PC-3 (cell line): ENCODE data around the gene DNAL4. TPM values are rescaled to one million over a fixed set of nuclear protein-coding genes. Genes with fewer than 3 reads are reported as not detected.

Experiments
- ATAC-seq: fragments of 200-7000 bp; cut with Tn5 transposase; 2 replicates; pipeline ENCODE4 v1.9.1; 2020; ENCODE audit warnings: mild to moderate bottlenecking, moderate library complexity
- BruUV-seq: library from RNA; stranded (reverse); fragments of 400-500 nt; replicated peaks from 2 replicates; lab custom pipeline; 2021; lab: Mats Ljungman, UMichigan
- CTCF ChIA-PET: fragments of 300-600 bp; sonication (Branson Sonifier 250); formaldehyde crosslinking; loops from one replicate; lab custom pipeline; 2022; ENCODE audit warnings: antibody characterized with exemption; lab: Charles Lee
- POLR2A ChIA-PET: fragments of 300-600 bp; sonication (Branson Sonifier 250); formaldehyde crosslinking; loops from one replicate; lab custom pipeline; 2022; ENCODE audit warnings: antibody characterized with exemption; ENCODE audit not compliant: unreplicated experiment; lab: Charles Lee
- DNase-seq: peaks from one replicate; pipeline ENCODE4 v3.0.0-alpha.2; 2015
- H2AFZ ChIP-seq: fragments of 300-600 bp; sonication (generic); 2 replicates; pipeline ENCODE4 v1.6.0; 2016; ENCODE audit warnings: antibody characterized with exemption, low read length
- H3F3A ChIP-seq: fragments of 300-600 bp; sonication (generic); one replicate; pipeline ENCODE4 v1.6.0; 2017; ENCODE audit warnings: antibody characterized with exemption, low read length, control low read depth, mild to moderate bottlenecking; ENCODE audit not compliant: unreplicated experiment
- H3K27ac ChIP-seq: fragments of 300-600 bp; sonication (generic); 2 replicates; pipeline ENCODE4 v1.5.1; 2016; ENCODE audit warnings: mild to moderate bottlenecking, low read length
- H3K27me3 ChIP-seq: fragments of 300-600 bp; sonication (generic); 2 replicates; pipeline ENCODE4 v1.6.1; 2016; ENCODE audit warnings: low read length, mixed read lengths
- H3K36me3 ChIP-seq: fragments of 300-600 bp; sonication (generic); 2 replicates; pipeline ENCODE4 v1.6.1; 2016; ENCODE audit warnings: low read depth, mixed run types, low read length, mixed read lengths
- H3K4me1 ChIP-seq: fragments of 300-600 bp; sonication (generic); 2 replicates; pipeline ENCODE4 v1.5.1; 2016; ENCODE audit warnings: low read length; ENCODE audit not compliant: insufficient read depth
- H3K4me2 ChIP-seq: fragments of 300-600 bp; sonication (generic); 2 replicates; pipeline ENCODE4 v1.6.0; 2016; ENCODE audit warnings: low read length
- H3K4me3 ChIP-seq: fragments of 300-600 bp; sonication (generic); 2 replicates; pipeline ENCODE4 v1.5.1; 2016; ENCODE audit warnings: mild to moderate bottlenecking, low read length, mixed read lengths
- H3K79me2 ChIP-seq: fragments of 300-600 bp; sonication (generic); 2 replicates; pipeline ENCODE4 v1.6.1; 2017; ENCODE audit warnings: low read length, mixed read lengths
- H3K9ac ChIP-seq: fragments of 300-600 bp; sonication (generic); 2 replicates; pipeline ENCODE4 v1.6.0; 2016; ENCODE audit warnings: mild to moderate bottlenecking, low read length
- H3K9me2 ChIP-seq: fragments of 300-600 bp; sonication (generic); replicated peaks from 2 replicates; pipeline ENCODE4 v1.6.1; 2016; ENCODE audit warnings: mixed run types, low read length, mixed read lengths
- H3K9me3 ChIP-seq: fragments of 300-600 bp; sonication (generic); 2 replicates; pipeline ENCODE4 v1.6.1; 2016; ENCODE audit warnings: low read length, mixed read lengths
- H4K20me1 ChIP-seq: fragments of 300-600 bp; sonication (generic); 2 replicates; pipeline ENCODE4 v1.6.1; 2016; ENCODE audit warnings: low read length, mixed read lengths
- EZH2 ChIP-seq: fragments of 300-600 bp; sonication (generic); IDR thresholded peaks from one replicate; pipeline ENCODE4 v1.6.1; 2017; ENCODE audit warnings: antibody characterized with exemption, mild to moderate bottlenecking, low read length; ENCODE audit not compliant: unreplicated experiment
- EZH2phosphoT487 ChIP-seq: fragments of 300-600 bp; sonication (generic); IDR thresholded peaks from 2 replicates; pipeline ENCODE4 v1.6.1; 2018; ENCODE audit warnings: mild to moderate bottlenecking, antibody characterized with exemption, low read length, borderline replicate concordance
- intact Hi-C: fragments of 100-400 bp; cut with micrococcal nuclease; formaldehyde crosslinking; loops from 2 replicates; pipeline ENCODE4 v1.9.0; 2023
- total RNA-seq: library from RNA; depleted of rRNA; stranded (reverse); fragments of >200 nt; gene quantifications from 2 replicates; pipeline ENCODE4 v1.2.3, GENCODE V29; 2014
- TF ChIP-seq, protein P1 (sequence below): fragments of 300-600 bp; sonication (generic); conservative IDR thresholded peaks from 2 replicates; pipeline ENCODE4 v1.5.1; 2017; ENCODE audit warnings: antibody characterized with exemption, low read depth, mild to moderate bottlenecking, low read length

Gene DNAL4
- total RNA-seq, 1 experiment from 2014 or later, result 22.5 TPM

DNA sequence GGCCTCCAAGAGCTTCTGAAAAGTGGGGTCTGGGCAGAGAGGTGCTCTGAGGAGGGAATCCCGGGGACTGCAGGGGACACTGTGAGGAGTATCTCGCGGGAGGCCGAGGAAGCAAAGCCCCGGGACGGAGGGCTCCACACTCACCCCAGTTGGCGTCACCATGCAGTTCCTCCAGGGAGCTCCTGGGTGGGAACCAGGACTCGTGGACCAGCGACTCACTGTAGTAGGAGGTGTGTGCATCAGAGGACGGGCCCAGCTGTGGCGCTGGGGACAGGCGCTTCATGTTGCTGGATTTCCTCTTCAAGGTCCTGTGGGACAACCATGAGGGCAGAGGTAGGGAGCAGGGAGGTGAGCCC lies 42.9 kb downstream of the DNAL4 start:
- H3K4me2 ChIP-seq, result no peak overlapping the region
- H2AFZ ChIP-seq, result no peak overlapping the region
- no peak overlapping the region for H3K27ac ChIP-seq
- H3K27me3 ChIP-seq, result no peaks in the 10 kb centered on the region
- peaks cover 13% of the 10 kb centered on the region for H3K4me1 ChIP-seq
- H3K9me2 ChIP-seq, result no peaks in the 10 kb centered on the region
- POLR2A ChIA-PET, result no interaction called here
- H3K9ac ChIP-seq, result no peak overlapping the region
- no peak for DNase-seq
- H3F3A ChIP-seq, result no peaks in the 10 kb centered on the region
- ATAC-seq, result no peak
- CTCF ChIA-PET, result no interaction called here
- no peaks in the 10 kb centered on the region for H3K9me3 ChIP-seq
- BruUV-seq, result no TSS peak
- H3K79me2 ChIP-seq, result peaks cover 11% of the 10 kb centered on the region
- no peak overlapping the region for H3K4me3 ChIP-seq
- TF ChIP-seq, protein P1, sequence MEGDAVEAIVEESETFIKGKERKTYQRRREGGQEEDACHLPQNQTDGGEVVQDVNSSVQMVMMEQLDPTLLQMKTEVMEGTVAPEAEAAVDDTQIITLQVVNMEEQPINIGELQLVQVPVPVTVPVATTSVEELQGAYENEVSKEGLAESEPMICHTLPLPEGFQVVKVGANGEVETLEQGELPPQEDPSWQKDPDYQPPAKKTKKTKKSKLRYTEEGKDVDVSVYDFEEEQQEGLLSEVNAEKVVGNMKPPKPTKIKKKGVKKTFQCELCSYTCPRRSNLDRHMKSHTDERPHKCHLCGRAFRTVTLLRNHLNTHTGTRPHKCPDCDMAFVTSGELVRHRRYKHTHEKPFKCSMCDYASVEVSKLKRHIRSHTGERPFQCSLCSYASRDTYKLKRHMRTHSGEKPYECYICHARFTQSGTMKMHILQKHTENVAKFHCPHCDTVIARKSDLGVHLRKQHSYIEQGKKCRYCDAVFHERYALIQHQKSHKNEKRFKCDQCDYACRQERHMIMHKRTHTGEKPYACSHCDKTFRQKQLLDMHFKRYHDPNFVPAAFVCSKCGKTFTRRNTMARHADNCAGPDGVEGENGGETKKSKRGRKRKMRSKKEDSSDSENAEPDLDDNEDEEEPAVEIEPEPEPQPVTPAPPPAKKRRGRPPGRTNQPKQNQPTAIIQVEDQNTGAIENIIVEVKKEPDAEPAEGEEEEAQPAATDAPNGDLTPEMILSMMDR, result no peak
- TF ChIP-seq EZH2 (no peak), EZH2phosphoT487 (no peak)
- H4K20me1 ChIP-seq, result no peaks in the 10 kb centered on the region
- no peaks in the 10 kb centered on the region for H3K36me3 ChIP-seq
- intact Hi-C loops, result no loop called here

DNA sequence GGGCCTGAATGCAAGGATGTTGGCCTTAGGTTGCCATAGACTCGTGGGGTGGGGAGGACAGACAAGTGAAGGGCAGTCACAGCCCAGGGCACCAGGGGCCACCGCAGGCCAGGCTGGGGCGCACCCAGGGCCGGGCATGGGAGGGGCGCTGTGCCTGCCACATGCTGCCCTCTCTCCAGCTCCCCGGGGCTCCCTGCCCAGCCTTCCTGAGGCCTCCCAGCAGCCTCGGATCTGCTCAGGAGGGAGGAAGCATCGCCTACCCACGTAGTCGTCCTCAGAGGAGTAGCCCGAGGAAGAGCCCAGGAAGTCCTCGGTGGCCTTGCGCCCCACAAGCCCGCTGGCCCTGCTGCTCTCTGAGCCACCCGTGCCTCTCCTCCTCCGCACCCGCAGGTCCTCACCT lies 43.3 kb downstream of the DNAL4 start:
- H3K4me3 ChIP-seq, result no peak overlapping the region

DNA sequence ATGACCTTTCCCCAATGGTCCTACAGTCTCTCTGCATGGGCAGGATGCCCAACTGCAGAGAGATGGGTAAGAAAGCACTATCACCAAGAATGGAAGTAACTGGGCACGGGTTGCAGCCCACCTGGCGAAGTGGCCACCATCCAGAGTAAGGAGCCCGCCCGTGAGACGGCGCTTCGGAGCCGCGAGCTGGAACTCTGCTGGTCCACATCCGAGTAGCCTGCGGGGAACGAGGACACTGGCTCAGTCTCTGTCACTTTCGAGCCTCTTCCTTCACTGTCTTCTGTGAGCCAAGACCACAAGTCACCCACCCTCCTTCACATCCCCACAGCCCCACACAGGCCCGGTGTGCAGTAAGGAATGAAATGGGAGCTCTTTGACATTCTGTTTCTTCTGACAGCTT lies 43.8 kb downstream of the DNAL4 start:
- Histone ChIP-seq H3K4me3 (no peak overlapping the region), H3K9ac (no peak overlapping the region), H3K9me3 (no peaks in the 10 kb centered on the region), H3K4me1 (peaks cover 13% of the 10 kb centered on the region), H3K4me2 (no peak overlapping the region), H3K9me2 (no peaks in the 10 kb centered on the region), H2AFZ (no peak overlapping the region), H3K79me2 (peaks cover 11% of the 10 kb centered on the region), H3K27ac (no peak overlapping the region), H3K27me3 (no peaks in the 10 kb centered on the region), H3K36me3 (no peaks in the 10 kb centered on the region), H3F3A (no peaks in the 10 kb centered on the region), H4K20me1 (no peaks in the 10 kb centered on the region)
- BruUV-seq, result no TSS peak
- TF ChIP-seq EZH2 (no peak), EZH2phosphoT487 (no peak)
- TF ChIP-seq, protein P1, result no peak
- ATAC-seq (no peak), DNase-seq (no peak)
- intact Hi-C loops, result no loop called here
- ChIA-PET CTCF (no interaction called here), POLR2A (no interaction called here)

More for the DNA sequence above, 43.3 kb downstream of the DNAL4 start:
- Histone ChIP-seq H4K20me1 (no peaks in the 10 kb centered on the region), H3K79me2 (peaks cover 11% of the 10 kb centered on the region), H3K9me3 (no peaks in the 10 kb centered on the region), H3K9ac (no peak overlapping the region), H3K4me1 (peaks cover 13% of the 10 kb centered on the region), H3K36me3 (no peaks in the 10 kb centered on the region), H3K9me2 (no peaks in the 10 kb centered on the region), H3K27ac (no peak overlapping the region), H3K4me2 (no peak overlapping the region), H2AFZ (no peak overlapping the region), H3F3A (no peaks in the 10 kb centered on the region), H3K27me3 (no peaks in the 10 kb centered on the region)
- ChIA-PET CTCF (no interaction called here), POLR2A (no interaction called here)
- intact Hi-C loops, result no loop called here
- DNase-seq (no peak), ATAC-seq (no peak)
- BruUV-seq, result no TSS peak
- TF ChIP-seq, protein P1, result no peak
- TF ChIP-seq EZH2, result no peak
- no peak for TF ChIP-seq EZH2phosphoT487
